HG03103 (cell line): ENCODE data around the gene TXNRD2.
"Not testable (repeated sequence)": the region's sequence is repeated elsewhere in the genome, so short reads cannot be mapped to it uniquely, and the experiment has no call there.

Experiments
- ATAC-seq: cut with Tn5 transposase; IDR thresholded peaks from one replicate; pipeline ENCODE4 v1.9.1; 2021; ENCODE audit warnings: low read depth; ENCODE audit not compliant: unreplicated experiment

Gene TXNRD2

DNA sequence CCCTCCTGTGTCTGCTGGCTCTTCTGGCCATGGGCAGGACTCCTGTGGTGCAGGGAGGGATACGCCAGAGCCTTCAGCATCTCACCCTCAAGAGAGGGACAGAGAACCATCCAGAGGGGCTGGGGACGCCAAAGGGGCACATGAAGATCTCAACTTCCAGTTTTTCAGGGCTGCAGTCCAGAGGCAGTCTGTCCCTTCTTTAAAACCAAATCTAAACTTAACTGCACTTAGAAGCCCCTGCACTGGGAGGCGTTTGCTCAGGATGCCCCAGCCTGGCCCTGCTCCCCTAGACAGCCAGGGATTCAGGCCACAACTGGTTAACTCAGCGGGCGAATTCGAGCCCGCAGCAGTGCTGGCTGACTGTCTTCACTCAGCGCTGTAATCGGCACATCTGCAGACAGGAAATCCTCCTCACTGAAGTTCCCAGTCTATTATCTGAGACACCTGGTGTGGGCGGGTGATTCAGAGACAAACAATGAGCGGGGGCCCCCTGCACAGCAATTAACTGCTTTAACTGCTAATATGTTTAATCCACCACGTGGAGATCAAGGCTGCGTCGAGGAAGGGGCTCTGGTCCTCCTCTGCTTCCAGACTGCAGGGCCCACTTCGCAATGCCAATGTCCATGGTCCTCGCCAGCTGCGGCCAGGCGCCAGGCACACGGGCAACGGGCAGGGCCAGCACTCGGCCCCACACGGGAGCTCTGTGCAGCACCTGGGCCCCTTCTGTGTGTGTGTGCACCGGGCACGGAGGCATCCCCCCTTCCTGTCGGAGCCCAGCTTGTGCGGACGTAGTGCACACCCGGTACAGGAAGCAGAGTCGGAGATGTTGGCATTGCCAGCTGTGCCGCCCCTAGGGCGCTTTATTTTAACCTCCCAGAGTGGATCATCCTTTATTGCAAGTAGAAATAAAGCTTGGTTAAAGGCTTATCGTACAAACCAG lies 50.0 kb downstream of the TXNRD2 start:
- ATAC-seq = no peak

DNA sequence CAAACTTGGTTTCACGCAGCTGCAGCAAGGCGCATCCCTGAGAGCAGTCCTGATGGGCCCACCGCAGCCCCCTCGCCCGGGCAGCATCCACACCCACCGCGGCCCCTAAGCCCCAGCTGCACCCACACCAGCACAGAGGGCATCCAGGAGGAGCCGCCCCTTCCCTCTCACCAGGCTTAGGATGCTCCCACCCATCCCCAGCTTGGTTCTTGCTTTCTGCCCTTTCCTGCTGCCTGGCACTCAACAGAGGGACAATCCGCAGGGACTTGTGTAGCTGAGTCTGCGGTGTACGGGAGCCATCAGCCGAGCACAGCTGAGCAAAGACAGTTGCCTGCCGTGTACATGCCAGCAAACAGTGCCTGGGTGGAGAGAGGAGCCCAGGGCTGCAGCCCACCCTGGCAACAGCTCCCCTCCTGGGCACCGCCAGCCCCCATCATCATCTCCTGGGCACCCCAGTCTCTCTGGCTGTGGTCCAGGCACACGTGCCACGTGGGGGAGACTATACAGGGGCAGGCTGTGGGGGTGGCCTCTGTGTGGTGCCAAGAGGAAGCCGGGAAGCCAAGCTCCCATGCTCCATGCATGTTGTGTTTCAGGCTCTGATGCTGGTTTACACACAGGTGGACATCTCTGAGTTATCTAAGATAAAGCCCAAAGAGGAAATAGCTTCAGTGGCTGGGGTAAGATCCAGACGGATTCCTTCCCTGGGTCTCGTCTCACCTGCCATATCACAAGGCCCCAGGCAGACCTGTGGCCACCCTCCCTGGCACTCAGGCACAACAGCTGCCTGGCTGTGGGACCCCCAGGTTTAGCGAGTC lies 50.9 kb downstream of the TXNRD2 start:
- ATAC-seq = no peak

DNA sequence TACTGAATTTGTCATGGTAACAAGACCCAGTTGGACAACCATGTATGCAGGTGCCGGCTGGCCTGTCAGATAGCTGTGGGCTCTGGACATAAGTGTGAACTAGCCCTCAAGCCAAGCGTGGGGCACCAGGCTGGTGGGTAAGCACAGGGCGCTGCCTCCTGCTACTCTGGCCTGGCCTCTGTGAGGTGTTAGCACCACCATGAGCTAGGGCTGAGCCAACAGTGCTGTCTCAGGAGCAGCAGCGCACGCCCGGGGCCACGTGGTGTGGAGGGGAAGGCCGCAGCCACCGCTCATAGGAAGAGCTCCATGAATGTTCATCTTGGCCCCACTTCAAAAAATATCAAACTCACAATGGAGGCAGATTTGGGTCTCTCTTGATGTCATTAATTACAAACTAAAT lies 51.7 kb downstream of the TXNRD2 start:
- no peak for ATAC-seq

DNA sequence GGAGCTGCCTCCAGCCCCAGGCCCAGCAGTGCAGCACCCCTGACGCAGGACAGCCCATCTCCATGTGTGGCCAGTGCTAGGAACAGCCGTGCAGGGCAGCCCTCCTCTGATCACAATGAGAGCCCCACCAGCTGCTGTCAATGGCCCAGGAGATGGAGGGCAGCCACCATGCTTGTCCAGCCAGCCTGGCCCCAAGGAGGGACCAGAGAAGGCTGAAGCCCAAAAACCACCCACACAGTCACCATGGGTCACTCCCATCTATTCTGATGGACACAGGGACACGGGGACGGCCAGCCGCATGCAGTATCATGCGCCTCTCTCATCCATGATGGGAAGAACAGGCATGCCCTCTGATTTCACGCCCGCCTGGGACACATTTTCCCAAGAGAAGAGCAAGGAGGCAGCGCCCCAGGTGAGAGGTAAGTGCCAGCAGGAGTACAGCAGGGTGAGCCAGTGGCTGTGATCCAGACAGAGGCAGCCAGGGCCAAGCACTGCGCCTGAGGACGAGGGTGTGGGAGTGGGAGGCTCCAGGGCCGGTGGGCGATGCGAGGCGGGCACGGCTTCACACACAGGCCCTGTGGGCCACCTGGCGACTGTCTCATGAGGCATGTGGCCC lies 53.4 kb downstream of the TXNRD2 start:
- ATAC-seq = no peak

DNA sequence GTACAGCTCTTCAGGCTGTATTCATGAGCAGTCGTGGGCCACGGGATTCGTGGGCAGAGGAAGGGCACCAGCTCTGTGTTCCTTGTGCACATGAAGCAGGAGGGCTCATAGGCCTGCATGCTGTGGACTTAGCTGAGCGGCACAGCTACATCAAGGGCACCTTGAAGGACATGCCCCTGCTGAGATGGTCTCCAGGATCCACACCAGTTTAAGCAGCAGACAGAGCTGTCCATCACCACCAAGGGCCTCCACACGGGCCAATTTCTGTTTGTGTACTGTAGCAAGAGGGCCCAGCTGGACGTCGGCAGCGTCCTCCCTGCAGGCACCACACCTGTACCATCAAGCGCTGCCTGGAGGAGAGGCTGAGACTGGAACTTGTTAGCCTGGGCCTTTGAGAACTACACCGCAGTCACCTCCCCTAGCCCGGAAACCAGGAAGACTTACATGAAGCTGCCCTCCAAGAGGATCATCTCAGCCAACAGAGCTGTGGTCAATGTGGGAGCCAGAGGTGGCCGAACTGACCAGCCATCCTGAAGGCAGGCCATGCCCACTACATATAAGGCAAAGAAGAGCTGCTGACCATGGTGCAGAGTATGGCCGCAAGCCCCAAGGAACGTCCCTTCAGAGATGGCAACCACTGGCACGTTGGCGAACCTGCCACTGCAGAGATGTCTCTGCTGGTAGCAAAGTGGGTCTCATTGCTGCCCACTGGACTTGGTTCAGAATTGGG lies 54.2 kb downstream of the TXNRD2 start:
- no peak for ATAC-seq

DNA sequence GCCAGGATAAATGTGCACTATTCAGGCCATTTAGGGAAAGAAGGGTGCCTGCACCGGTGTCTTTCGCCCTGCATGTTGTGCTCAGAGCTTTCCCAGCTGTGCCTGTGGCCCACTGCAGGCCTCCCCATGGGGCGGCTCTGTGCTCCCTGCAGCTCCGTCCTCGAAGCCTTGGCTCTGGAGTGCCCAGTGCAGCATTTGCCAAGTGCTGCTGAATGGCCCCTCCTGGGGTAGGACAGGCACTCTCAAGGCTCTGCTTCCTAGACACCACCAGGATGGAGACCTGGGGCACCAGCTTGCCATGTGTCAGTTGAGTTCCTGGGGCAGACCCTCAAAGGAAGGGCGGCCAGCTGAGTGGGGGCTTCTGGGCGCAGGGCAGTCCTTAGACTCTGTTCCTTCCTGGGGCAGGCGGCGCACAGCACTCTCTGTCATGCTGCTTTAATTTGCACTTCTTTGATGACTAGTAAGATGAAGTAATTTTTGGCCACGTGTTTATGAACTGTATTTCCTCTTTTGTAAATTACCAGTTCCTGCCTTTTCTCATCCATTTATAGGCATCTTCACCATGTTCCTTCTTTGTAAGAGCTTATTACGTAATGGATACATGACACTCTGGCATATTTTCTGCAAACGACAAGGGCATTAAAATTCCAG lies 54.9 kb downstream of the TXNRD2 start:
- ATAC-seq = no peak

DNA sequence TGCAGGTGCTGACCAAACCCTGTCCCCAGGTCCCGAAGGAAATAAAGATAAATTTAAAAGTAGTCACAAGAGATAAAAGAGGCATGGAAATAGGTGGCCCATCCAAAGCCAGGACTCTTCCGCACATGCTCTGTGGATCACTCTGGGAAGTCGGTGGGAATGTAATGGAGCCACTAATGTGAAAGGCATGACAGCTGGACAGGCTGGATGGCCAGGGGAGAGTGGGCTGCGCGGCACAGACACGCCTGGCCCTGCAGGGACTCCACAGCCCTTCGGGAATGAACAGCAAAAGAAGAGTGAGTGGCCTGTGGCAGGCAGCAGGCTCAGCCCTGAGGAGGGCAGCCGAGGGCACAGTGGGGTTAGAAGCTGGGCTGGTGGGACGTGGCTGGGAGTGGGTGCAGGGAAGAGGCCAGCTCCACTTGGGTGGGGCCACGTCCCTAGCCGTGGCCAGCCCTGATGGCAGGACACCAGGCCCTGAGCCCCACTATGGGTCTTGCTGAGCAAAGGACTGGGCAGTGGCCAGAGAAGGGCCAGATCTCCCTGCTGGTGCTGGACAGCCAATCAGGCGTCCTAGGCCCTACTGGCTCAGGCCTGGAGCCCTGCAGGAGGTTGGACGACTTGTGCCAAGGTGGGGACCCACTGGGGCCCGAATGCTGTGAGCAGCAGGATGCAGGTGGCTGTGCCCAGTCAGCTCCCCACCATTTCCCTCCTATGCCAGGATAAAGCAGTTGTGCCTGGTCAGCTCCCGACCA lies 55.6 kb downstream of the TXNRD2 start:
- ATAC-seq = no peak

DNA sequence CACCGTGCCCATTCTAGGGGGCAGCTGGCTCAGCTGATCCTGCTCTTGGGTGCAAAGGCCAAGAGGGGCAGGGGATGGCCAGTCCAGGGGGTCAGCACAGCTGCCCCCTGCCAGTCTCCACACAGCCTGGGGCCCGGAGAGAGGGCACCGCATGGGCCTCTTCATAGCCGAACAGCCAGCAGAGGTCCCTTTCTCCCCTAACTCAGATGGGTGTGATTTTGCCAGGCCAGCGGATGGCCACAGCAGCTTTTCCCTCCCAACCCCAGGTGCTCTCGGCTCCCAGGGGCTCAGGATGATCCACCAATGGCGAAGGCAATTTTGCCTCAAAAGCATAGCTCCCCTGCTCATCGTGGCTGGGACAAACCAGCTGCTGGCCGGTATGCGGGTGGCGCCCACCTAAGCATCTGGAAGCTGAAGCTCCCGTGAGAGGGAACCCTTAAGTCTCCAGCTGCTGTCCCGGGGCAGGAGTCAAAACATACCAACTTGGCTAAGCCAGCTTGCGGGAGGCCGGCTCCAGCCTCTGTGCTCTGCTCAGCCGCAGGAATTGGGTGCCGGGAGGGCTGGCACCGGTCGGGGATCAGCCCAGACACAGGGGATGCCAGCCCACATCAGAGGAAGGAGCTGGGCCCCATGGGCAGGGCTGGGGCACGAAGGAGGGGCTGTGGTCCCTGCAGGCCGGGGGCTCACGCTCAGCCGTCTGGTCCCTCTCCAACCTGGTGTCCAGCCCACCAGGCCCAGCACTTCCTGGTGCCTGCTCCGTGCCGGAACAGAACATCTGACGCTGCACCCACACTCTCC lies 56.5 kb downstream of the TXNRD2 start:
- no peak for ATAC-seq

DNA sequence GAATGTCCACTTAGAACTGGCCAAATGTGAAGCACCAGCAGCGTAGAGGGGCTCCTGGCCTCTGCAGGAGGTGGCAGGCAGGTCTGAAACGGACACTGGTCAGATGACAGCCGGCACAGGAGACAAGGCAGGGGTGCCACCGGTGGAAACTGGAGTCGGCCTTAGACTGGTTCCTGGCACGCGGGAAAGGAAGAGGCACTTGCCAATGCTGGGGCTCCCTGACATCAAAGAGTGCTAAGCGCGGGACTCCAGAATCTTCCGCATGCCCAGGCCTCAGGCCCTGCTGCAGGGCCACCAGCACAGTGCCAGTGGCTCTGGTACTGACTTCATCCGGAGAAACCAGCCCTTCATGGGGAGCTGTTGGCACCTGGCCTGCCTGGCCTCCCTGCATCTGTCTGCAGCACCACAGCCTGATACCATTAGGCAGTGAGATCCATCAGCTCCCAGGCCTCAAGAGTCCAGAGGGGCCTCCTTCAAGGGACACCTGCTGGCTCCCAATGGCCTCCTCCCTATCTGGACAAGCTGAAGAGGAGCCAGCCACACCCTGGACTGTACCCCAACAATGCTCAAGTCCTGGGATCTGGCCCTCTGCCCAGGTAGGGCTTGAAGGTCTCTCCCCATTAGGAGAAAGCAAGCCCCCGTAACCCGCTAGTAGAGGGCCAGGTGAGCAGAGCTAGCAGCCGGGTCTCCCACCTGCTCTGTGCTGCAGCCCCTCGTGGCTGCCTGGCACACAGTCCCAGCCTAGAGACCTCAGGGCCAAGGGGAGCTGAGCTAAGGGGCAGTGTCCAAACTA lies 57.3 kb downstream of the TXNRD2 start:
- ATAC-seq = no peak

DNA sequence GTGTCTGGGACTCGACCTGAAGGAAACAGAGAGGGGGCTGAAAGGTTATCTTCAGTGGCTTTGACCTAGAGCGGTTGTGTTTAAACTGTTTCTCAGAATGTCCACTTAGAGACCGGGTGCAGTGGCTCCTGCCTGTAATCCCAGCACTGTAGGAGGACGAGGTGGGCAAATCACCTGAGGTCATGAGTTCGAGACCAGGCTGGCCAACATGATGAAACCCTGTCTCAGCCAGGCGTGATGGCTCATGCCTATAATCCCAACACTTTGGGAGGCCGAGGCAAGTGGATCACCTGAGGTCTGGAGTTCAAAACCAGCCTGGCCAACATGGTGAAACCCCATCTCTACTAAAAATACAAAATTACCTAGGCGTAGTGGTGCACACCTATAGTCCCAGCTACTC lies 58.2 kb downstream of the TXNRD2 start:
- not testable (repeated sequence) for ATAC-seq

DNA sequence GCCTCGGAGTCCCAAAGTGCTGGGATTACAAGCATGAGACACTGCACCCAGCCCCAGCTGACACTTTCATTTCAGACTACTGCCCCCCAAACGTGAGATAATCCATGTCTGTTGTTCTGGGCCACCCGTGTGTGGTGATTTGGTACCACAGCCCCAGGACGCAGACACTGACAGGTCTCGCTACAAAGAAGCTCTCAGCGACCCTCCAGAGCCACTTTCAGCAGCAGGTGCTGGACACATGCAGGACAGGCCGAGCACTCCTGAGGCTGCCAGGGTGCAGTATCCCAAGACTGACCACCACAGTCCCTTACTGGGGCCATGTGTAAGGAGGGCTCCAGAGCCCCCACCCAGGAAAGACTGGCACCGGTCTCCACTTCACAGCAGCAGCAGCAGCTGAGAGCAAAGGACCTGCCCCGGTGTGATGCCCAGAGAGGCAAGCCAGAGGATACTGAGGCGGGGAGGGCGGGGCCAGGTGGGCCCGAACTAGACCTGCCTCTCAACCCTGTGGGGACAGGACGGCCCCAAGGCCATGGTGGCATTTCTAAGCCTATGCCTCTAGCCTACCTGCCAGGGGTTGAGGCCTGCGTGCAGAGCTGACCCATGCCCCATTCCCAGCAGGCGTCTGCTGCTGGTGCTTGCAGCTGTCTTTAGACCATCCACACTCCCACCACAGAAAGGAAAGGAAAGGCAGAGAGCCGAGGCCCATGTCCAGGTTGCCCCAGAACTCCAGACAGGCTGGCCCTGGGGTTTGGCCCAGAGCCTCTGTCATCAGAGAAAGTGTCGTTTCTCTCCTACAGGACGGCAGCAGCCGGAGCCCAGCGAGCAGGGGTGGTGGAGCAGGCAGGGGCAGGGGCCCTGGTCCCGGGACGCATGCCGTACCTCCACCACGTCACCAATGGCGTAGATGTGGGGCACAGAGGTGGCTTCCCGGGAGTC lies 58.9 kb downstream of the TXNRD2 start:
- no peak for ATAC-seq

DNA sequence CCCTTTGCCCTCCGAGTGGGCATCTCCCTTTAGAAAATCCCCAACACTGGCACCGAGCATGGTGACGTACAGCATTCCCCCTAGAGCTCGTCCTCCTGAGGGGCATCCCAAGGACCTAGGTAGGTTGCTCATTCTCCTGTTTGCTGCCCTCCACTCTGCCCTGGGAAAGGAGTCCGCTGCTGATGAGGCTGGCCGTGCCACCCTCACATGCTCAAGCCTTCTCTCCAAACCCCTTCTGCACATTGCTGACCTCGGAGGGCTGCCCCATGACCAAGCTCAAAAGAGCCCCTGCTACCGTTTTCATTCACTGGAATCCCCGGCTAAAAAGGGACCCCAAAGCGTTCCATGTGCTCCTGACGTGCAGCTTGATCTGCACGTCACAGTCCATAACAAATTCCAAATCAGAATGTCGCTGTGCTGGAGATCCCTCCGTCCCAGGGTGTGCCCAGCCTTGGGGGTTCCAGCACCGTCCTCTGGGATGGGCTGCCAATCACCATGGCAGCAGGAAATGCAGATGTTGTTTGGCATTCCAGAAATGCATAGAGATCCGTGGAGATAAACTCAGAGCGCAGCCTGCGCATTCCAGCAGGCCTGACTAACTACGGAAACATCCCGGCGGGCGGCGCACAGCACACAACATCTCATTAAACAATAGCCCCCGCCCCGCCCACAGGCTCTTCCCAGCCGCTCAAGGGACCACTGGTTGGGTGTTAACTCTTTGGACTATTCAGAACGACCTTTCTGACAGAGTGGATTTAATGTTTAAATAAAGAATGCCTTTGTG lies 60.6 kb downstream of the TXNRD2 start:
- ATAC-seq = no peak

DNA sequence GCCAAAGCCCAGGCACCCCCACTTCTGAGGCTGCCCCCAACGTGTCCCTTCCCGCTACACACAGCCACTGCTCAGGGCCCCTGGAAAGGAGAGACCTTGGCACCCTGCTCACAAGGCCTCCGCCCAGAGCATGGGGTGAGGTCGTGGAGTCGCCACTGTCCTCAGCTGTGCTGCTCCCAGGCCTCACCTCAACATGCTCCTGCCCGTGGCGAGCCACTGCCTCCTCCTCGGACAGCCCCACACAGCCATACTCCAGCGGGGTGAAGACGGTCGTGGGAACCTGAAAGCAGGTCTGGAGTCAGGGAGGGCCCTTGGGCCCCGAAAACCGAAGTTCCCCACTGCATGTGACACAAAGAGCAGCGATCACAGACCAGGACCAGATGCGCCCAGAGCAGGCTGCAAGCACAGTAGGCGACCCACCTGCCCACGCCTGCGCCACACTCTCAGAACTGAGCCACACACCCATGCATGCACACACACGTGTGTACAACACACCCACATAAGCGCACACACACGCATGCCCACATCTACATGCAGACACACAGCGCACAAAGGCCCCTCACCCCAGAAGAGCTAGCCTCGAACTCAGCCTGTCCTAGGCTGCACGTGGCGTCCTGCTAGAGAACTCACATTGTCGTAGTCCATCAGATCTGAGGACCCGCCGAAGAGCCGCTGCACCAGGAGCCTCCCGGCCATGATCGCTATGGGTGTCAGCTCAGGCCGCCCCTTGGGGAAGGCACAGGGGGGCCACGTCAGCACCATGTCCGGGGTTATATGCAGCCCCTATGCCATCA lies 61.4 kb downstream of the TXNRD2 start:
- no peak for ATAC-seq

DNA sequence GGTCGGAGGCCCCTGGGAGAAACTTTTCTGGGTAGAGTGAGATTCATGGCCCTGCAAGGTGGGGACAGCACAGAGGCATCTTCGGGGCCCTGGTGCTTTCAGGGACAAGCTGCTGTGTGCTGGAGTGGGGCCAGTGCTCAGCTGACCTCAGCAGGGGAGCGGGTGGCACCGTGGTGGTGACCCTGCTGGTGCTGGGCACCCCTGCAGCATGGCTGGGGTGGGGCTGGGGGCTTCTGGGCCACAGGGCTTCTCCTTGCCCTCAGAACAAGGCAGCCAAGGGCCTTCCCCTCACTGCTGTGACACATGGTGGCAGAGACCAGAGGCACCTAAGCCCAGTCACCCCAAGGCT lies 62.0 kb downstream of the TXNRD2 start:
- ATAC-seq = no peak

DNA sequence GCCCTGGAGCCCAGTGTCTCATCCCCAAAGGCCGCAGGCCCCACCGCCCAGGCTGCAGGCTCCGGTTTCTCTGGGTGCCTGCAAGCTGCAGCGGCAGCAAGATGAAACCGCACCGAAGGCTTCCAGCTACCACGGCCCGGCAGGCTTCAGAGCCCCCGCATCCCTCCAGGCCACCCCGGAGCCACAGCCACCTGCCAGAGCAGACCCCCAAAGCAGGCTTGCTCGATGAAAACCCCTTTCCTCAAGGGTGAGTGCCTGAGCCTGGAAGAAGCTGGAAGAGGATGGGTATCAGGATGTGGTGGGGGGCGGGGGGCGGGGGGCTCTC lies 62.4 kb downstream of the TXNRD2 start:
- ATAC-seq = no peak
